ENCODE measurements around the gene TSPAN18.

TSPAN18 gene

GRCh38 chr11:44831605-44832394 is 105.0 kb downstream of the TSPAN18 start:
- no peak for DNase-seq

- DNase-seq, result no peak
Observed at GRCh38 chr11:44832452-44832851, 105.7 kb downstream of the TSPAN18 start.

- no peak for DNase-seq
Observed at GRCh38 chr11:44833221-44833876, 106.6 kb downstream of the TSPAN18 start.

GRCh38 chr11:44833877-44834452 is 107.2 kb downstream of the TSPAN18 start:
- DNase-seq, result no peak

- DNase-seq, result no peak
Observed at GRCh38 chr11:44834846-44835245, 108.1 kb downstream of the TSPAN18 start.

- DNase-seq, result no peak
Observed at GRCh38 chr11:44835296-44835695, 108.5 kb downstream of the TSPAN18 start.

- DNase-seq, result no peak
Observed at GRCh38 chr11:44835938-44836337, 109.2 kb downstream of the TSPAN18 start.

- no peak for DNase-seq
Observed at GRCh38 chr11:44837661-44838060, 110.9 kb downstream of the TSPAN18 start.

- DNase-seq, result no peak
Observed at GRCh38 chr11:44839458-44840084, 112.8 kb downstream of the TSPAN18 start.

- peak; percentile 32 for DNase-seq
Observed at GRCh38 chr11:44840085-44840478, 113.3 kb downstream of the TSPAN18 start.

- DNase-seq, result peak; percentile 42
Observed at GRCh38 chr11:44840521-44841251, 113.9 kb downstream of the TSPAN18 start.

- DNase-seq, result no peak
Observed at GRCh38 chr11:44842220-44842619, 115.5 kb downstream of the TSPAN18 start.

- no peak for DNase-seq
Observed at GRCh38 chr11:44846852-44847251, 120.1 kb downstream of the TSPAN18 start.

GRCh38 chr11:44847316-44847715 is 120.6 kb downstream of the TSPAN18 start:
- no peak for DNase-seq

- DNase-seq, result no peak
Observed at GRCh38 chr11:44848203-44848962, 121.6 kb downstream of the TSPAN18 start.

GRCh38 chr11:44848963-44849350 is 122.2 kb downstream of the TSPAN18 start:
- DNase-seq, result no peak

- DNase-seq, result no peak
Observed at GRCh38 chr11:44849424-44849823, 122.7 kb downstream of the TSPAN18 start.

GRCh38 chr11:44849922-44850321 is 123.2 kb downstream of the TSPAN18 start:
- DNase-seq, result no peak

- DNase-seq, result no peak
Observed at GRCh38 chr11:44851496-44851895, 124.7 kb downstream of the TSPAN18 start.

- no peak for DNase-seq
Observed at GRCh38 chr11:44852159-44852747, 125.5 kb downstream of the TSPAN18 start.

- no peak for DNase-seq
Observed at GRCh38 chr11:44852952-44853351, 126.2 kb downstream of the TSPAN18 start.

- DNase-seq, result no peak
Observed at GRCh38 chr11:44853666-44854065, 126.9 kb downstream of the TSPAN18 start.

Data from NCI-H1092 treated with DMSO at 0.1 percent for 48 hours (cell line).